Activated naive CD4-positive, alpha-beta T cell treated with anti-CD3 and anti-CD28 coated beads, Interleukin-2, amount 10 ng/mL, durations not matched to agents 7 days and 5 days (primary cell): Measurements from ENCODE around the gene ABCB8.
A peak's percentile ranks its signal among the peaks of the same experiment; 100 is the strongest.

ENCODE experiments used
- CTCF ChIA-PET: fragments of 350-600 bp; sonication (Branson Sonifier 250); formaldehyde crosslinking; loops from one replicate; lab custom pipeline; 2021; ENCODE audit warnings: antibody characterized with exemption; lab: Charles Lee
- DNase-seq: peaks from one replicate; pipeline ENCODE4 v3.0.0-alpha.2; 2020
- H3K27ac Mint-ChIP-seq: one replicate; pipeline ENCODE4 v1.8.0; 2021; ENCODE audit warnings: mild to moderate bottlenecking, moderate library complexity, mixed read lengths
- H3K27me3 Mint-ChIP-seq: one replicate; pipeline ENCODE4 v1.8.0; 2021; ENCODE audit warnings: mild to moderate bottlenecking, mixed read lengths
- H3K36me3 Mint-ChIP-seq: one replicate; pipeline ENCODE4 v1.8.0; 2021; ENCODE audit warnings: mixed read lengths
- H3K4me1 Mint-ChIP-seq: one replicate; pipeline ENCODE4 v1.8.0; 2021; ENCODE audit warnings: mixed read lengths
- H3K4me3 Mint-ChIP-seq: one replicate; pipeline ENCODE4 v1.8.0; 2021; ENCODE audit warnings: mild to moderate bottlenecking, moderate library complexity, mixed read lengths
- H3K9me3 Mint-ChIP-seq: one replicate; pipeline ENCODE4 v1.8.0; 2021; ENCODE audit warnings: mixed read lengths

ABCB8 gene

DNA sequence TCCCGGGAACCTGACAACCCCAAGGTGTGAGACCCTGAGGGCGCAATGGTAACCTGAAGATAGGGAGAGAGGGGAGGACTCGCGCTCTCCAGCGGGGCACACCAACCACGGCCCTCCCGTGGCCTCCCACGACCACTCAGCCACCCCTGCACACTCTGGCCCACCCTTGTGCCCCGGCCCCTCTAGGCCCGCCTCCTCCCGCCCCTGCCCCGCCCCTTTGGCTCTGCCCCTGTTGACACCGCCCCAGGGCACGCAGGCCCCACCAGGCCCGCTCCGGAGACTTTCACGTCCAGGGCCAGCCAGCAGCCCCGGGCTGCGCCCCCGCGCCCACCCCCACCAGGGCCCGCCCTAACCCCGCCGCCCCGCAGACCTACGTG, 14.9 kb upstream of the ABCB8 start:
- H3K9me3 Mint-ChIP-seq: no peaks in the 10 kb centered on the region
- no peak for DNase-seq
- peaks cover 92% of the 10 kb centered on the region for H3K4me1 Mint-ChIP-seq
- peak overlapping the region; percentile 98 for H3K27ac Mint-ChIP-seq
- H3K4me3 Mint-ChIP-seq: peak overlapping the region; percentile 90
- peaks cover 11% of the 10 kb centered on the region for H3K27me3 Mint-ChIP-seq
- CTCF ChIA-PET: no interaction called here
- peaks cover 31% of the 10 kb centered on the region for H3K36me3 Mint-ChIP-seq

DNA sequence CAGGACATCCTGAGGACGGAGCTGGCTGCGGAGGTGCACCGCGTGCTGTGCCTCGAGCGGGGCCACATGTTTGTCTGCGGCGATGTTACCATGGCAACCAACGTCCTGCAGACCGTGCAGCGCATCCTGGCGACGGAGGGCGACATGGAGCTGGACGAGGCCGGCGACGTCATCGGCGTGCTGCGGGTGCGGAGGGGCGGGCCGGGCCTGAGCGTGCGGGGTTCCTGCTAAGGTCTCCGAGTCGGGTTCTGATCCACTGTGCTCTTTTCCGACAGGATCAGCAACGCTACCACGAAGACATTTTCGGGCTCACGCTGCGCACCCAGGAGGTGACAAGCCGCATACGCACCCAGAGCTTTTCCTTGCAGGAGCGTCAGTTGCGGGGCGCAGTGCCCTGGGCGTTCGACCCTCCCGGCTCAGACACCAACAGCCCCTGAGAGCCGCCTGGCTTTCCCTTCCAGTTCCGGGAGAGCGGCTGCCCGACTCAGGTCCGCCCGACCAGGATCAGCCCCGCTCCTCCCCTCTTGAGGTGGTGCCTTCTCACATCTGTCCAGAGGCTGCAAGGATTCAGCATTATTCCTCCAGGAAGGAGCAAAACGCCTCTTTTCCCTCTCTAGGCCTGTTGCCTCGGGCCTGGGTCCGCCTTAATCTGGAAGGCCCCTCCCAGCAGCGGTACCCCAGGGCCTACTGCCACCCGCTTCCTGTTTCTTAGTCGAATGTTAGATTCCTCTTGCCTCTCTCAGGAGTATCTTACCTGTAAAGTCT, 14.3 kb upstream of the ABCB8 start:
- CTCF ChIA-PET: interaction anchor here (0.7 to 1.5 kb wide), 3 partner anchors 30 to 51 kb away, joined by 3 to 7 read pairs (median 5); no protein-coding TSS in a partner anchor
- H3K4me1 Mint-ChIP-seq: peaks cover 91% of the 10 kb centered on the region
- peak overlapping the region; percentile 90 for H3K4me3 Mint-ChIP-seq
- no peaks in the 10 kb centered on the region for H3K9me3 Mint-ChIP-seq
- peaks cover 31% of the 10 kb centered on the region for H3K36me3 Mint-ChIP-seq
- H3K27ac Mint-ChIP-seq: peak overlapping the region; percentile 98
- peaks cover 16% of the 10 kb centered on the region for H3K27me3 Mint-ChIP-seq
- peak; percentile 97 for DNase-seq

DNA sequence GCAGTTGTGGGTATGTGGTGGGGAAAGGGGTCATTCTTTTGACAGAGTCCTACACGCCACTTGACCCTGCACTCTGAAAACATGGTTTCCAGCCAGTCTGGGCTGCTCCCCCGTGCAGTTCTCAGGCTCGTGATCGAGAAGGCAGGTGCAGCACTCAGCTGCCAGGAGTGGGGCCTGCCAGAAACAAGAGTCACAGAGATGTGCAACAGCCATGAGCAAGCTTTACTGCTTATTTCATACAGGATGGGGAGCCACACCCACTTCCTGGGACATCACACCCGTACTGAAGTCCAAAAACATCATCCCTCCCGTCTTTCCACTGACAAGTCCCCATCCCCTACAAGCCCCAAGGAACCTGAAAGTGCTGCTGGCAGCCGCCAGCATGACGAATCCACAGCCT, 13.3 kb upstream of the ABCB8 start:
- Mint-ChIP-seq H3K27ac (peak overlapping the region; percentile 98), H3K4me1 (peaks cover 92% of the 10 kb centered on the region), H3K9me3 (no peaks in the 10 kb centered on the region), H3K4me3 (peak overlapping the region; percentile 90), H3K36me3 (peaks cover 29% of the 10 kb centered on the region), H3K27me3 (peaks cover 27% of the 10 kb centered on the region)
- peak; percentile 68 for DNase-seq
- CTCF ChIA-PET: interaction anchor here (0.6 to 2.2 kb wide), 7 partner anchors 14 to 666 kb away, joined by 3 to 9 read pairs (median 4); partner anchors contain the start of gene ABCB8

DNA sequence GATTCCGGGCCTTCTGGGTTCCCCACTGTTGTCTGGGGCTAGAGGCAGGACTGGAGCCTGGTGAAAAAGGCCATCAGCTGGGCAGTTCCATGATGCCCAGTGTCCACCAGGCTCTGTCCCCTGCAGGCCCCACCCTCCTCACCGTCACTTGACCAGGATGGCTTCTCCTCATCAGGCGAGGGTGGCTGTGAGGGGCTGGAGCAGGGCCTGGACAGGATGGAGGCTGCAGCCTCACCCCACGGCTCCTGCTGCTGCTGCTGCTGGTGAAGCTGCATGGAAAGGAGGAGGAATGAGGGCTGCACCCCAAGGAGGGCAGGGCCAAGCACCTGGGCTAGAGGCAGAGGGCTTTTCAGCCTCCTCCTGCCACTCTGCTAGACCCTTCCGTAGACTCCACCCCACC, 12.3 kb upstream of the ABCB8 start:
- H3K4me3 Mint-ChIP-seq: no peak overlapping the region
- no peak for DNase-seq
- peaks cover 26% of the 10 kb centered on the region for H3K36me3 Mint-ChIP-seq
- CTCF ChIA-PET: interaction anchor here (1.1 to 4.6 kb wide), 5 partner anchors 13 to 55 kb away, joined by 3 to 47 read pairs (median 9); partner anchors contain the start of gene ABCB8
- H3K27ac Mint-ChIP-seq: peak overlapping the region; percentile 98
- H3K4me1 Mint-ChIP-seq: peaks cover 87% of the 10 kb centered on the region
- H3K9me3 Mint-ChIP-seq: no peaks in the 10 kb centered on the region
- H3K27me3 Mint-ChIP-seq: peaks cover 37% of the 10 kb centered on the region

DNA sequence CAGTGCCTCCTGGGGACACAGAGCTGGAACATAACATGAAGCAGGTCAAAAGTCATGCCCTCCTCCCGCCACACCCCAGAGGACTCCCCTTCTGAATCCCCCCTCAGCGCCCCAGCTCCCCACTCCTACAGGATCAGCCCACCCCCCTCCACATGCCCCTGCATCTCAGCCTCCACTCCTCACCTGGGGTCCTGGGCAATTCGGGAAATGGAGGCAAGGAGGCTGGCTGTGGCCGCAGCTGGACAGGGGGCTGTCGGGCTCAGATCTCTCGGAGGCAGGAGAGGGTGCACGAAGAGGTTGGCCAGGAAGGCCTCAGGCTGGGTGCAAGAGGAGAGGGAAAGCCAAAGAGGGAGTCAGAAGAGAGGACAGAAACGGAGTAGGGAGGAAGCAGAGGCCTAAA, 11.7 kb upstream of the ABCB8 start:
- H3K36me3 Mint-ChIP-seq: peaks cover 24% of the 10 kb centered on the region
- no peak for DNase-seq
- CTCF ChIA-PET: interaction anchor here (1.1 to 4.6 kb wide), 6 partner anchors 7 to 55 kb away, joined by 3 to 47 read pairs (median 18); partner anchors contain the start of gene ABCB8
- H3K4me1 Mint-ChIP-seq: peaks cover 83% of the 10 kb centered on the region
- H3K27ac Mint-ChIP-seq: peak overlapping the region; percentile 4
- H3K27me3 Mint-ChIP-seq: peaks cover 42% of the 10 kb centered on the region
- no peaks in the 10 kb centered on the region for H3K9me3 Mint-ChIP-seq
- H3K4me3 Mint-ChIP-seq: no peak overlapping the region

DNA sequence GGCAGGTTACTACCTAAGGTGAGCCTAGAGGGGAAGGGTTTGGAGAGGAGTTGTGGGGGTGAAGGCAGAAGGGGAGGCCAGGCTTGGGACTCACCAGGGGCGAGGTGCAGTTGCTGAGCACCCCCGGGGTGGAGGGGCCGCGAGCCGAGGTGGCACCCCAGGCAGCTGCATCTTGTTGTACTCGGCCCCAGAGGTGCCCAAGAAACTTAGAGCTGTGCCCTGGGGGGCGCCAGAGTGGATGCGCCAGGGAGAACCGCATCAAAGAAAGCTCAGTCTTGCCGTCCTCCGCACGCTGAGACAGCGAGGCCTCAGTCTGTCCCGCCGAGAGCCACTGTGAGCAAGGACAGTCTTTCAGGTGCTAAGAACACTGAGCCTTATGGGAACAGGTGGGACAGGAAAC, 11.3 kb upstream of the ABCB8 start:
- CTCF ChIA-PET: interaction anchor here (1.1 to 4.6 kb wide), 7 partner anchors 8 to 56 kb away, joined by 3 to 47 read pairs (median 10); partner anchors contain the start of gene ABCB8
- no peak for DNase-seq
- peaks cover 79% of the 10 kb centered on the region for H3K4me1 Mint-ChIP-seq
- peaks cover 21% of the 10 kb centered on the region for H3K36me3 Mint-ChIP-seq
- peaks cover 47% of the 10 kb centered on the region for H3K27me3 Mint-ChIP-seq
- H3K4me3 Mint-ChIP-seq: peak overlapping the region; percentile 74
- peak overlapping the region; percentile 68 for H3K27ac Mint-ChIP-seq
- no peaks in the 10 kb centered on the region for H3K9me3 Mint-ChIP-seq

DNA sequence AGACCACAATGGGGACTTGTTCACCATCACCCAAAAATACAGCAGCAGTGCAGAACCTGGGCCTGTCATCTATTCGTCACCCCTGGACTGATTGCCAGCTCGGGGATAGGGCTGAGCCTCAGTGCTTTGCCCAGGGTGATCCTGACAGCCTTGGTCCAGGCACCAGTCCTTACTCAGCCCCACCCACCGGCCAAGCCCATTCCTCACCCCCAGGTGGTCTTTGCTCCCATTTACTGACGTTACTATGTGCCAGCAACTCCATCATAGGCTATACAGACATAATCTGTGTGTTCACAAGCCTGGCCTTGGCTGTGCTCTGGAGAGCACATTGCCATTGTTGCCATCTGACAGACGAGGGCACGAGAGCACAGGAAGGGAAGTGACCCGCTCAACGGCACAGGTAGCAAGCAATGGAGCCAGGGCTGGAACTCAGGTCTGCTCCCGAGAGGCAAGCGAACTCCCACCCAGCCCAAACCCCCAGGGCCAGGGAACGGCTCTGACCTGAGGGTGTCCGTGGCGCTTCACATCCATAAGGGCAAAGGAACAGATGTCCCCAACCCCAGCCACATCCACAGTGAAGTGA, 10.8 kb upstream of the ABCB8 start:
- Mint-ChIP-seq H3K36me3 (peaks cover 18% of the 10 kb centered on the region), H3K27me3 (peaks cover 48% of the 10 kb centered on the region), H3K9me3 (no peaks in the 10 kb centered on the region), H3K27ac (peak overlapping the region; percentile 68), H3K4me1 (peaks cover 73% of the 10 kb centered on the region), H3K4me3 (peak overlapping the region; percentile 74)
- CTCF ChIA-PET: interaction anchor here (0.8 to 4.6 kb wide), 14 partner anchors 8 to 100 kb away, joined by 3 to 47 read pairs (median 4); partner anchors contain the start of genes ABCB8 and NOS3
- no peak for DNase-seq

DNA sequence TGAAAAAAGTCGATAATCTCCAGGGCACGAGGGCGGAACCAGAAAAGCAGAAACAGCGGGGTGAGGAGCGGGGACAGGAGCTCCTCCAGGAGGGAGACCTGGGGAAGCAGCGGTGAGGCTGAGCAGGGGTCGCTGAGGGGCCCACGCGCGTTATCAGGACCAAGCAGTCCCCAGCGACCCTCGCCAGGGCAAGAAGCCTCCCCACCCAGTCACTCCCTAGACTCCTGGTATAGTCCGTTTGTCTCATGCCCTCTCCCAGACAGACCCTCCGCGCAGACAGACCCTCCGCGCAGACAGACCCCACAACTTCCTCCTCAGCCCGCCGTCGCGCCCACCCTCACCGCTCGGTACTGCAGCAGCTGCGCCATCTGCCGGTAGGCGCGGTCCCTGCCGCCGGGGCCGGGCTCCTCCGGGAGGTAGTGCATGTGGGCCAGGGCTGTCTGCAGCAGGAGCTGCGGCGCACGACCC, 10.3 kb upstream of the ABCB8 start:
- H3K4me3 Mint-ChIP-seq: peak overlapping the region; percentile 74
- CTCF ChIA-PET: interaction anchor here (0.6 to 4.6 kb wide), 27 partner anchors 9 to 372 kb away, joined by 3 to 47 read pairs (median 4); partner anchors contain the start of genes ABCB8 and NOS3
- DNase-seq: peak; percentile 86
- peak overlapping the region; percentile 68 for H3K27ac Mint-ChIP-seq
- peaks cover 51% of the 10 kb centered on the region for H3K27me3 Mint-ChIP-seq
- no peaks in the 10 kb centered on the region for H3K9me3 Mint-ChIP-seq
- H3K36me3 Mint-ChIP-seq: peaks cover 14% of the 10 kb centered on the region
- H3K4me1 Mint-ChIP-seq: peaks cover 68% of the 10 kb centered on the region

DNA sequence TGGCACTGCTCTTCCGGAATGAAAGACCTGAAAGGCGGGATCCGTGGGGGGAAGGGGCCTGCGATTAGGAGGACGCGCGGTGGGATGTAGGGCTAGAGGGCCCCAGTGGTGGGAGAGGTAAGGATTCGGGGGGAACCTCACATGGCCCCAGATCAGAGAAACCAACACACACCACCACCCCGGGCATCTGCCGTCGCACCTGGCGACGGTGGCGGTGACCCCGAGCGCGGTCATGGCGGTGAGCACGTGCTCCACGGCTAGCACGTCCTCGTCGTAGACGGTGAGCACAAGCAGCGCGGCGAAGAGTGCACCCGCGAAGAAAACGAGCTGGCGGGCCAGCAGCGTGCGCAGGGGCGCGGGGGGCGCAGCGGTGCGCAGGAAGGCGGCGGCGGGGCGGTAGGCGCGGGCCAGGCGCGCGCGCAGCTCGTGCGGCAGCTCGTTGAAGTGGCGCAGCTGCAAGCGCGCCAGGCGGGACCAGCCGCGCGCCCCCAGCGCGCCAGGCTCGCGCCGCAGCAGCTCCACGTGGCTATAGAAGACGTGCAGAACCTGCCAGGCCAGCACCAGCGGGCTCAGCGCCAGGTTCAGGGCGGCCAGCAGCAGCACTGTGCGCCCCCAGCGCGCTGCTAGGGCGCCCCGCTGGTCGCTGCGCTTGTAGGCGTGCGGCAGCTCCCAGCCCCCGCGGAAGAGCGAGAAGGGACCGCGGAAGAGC, 9.7 kb upstream of the ABCB8 start:
- peaks cover 14% of the 10 kb centered on the region for H3K36me3 Mint-ChIP-seq
- H3K27ac Mint-ChIP-seq: peak overlapping the region; percentile 68
- H3K9me3 Mint-ChIP-seq: no peaks in the 10 kb centered on the region
- DNase-seq: peak; percentile 61
- CTCF ChIA-PET: interaction anchor here (0.6 to 4.6 kb wide), 29 partner anchors 9 to 372 kb away, joined by 3 to 47 read pairs (median 4); partner anchors contain the start of genes ABCB8 and NOS3
- peaks cover 64% of the 10 kb centered on the region for H3K4me1 Mint-ChIP-seq
- H3K27me3 Mint-ChIP-seq: peaks cover 57% of the 10 kb centered on the region
- H3K4me3 Mint-ChIP-seq: peak overlapping the region; percentile 74

DNA sequence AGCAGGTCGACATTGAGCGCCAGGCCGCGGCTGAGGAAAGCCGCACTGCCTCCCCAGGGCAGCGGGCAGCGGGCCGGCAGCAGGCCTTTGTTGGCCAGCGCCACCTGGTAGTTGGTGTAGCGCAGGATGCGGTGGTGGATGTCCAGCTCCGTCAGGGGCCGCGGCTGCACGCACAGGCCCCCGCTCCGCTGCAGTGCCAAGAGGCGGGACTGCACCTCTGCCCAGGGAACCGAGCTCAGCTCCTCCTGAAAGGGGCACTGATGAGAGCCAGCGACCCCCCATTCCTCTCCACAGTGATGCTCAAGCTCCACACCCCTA, 9.2 kb upstream of the ABCB8 start:
- Mint-ChIP-seq H3K4me1 (peaks cover 59% of the 10 kb centered on the region), H3K4me3 (peak overlapping the region; percentile 12), H3K27me3 (peaks cover 62% of the 10 kb centered on the region), H3K36me3 (peaks cover 14% of the 10 kb centered on the region), H3K9me3 (no peaks in the 10 kb centered on the region), H3K27ac (no peak overlapping the region)
- DNase-seq: no peak
- CTCF ChIA-PET: interaction anchor here (0.8 to 4.6 kb wide), 22 partner anchors 9 to 90 kb away, joined by 3 to 47 read pairs (median 4); partner anchors contain the start of gene ABCB8

DNA sequence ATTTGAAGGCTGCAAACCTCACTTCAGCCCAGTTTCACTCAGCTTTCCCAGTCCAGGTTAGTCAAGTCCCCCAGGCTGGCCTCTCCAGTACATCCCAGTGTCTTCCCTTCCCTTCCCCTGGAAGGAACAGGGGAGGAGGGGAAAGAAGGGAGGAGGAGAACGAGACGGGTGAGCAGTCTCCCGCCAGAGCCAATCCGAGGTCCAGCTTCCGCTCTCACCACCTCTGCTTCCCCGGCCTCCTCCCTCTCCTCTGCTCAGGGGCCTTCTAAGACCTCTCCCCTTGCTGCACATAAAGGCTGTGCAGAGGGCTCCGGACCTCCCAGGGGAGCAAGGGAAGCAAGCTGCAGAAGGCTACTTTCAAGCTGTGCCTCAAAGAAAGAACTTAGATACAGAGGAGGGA, 8.0 kb upstream of the ABCB8 start:
- Mint-ChIP-seq H3K4me3 (no peak overlapping the region), H3K9me3 (no peaks in the 10 kb centered on the region), H3K36me3 (peaks cover 7% of the 10 kb centered on the region), H3K4me1 (peaks cover 47% of the 10 kb centered on the region), H3K27ac (no peak overlapping the region), H3K27me3 (peaks cover 68% of the 10 kb centered on the region)
- DNase-seq: no peak
- CTCF ChIA-PET: interaction anchor here (0.8 to 4.6 kb wide), 4 partner anchors 9 to 59 kb away, joined by 4 to 47 read pairs (median 20); no protein-coding TSS in a partner anchor

DNA sequence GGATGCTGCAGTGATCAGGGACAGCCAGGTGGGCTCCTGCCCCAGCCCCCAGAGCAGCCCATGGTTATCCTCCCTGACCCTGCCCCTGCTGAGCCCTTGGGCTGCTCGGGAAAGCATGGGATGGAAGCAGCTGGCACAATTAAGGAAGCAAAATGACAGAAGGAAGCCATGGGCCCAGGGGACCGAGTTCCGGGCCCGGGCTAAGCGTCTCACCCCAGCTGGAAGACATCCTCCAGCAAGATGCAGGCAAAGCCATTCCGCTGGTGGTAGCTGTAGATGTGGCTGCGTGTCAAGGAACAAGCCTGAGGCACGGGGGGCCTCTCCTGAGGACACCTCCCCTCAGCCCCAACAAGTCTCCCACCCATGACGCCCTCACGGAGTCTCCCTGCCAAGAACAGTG, 5.0 kb upstream of the ABCB8 start:
- no peak overlapping the region for H3K4me3 Mint-ChIP-seq
- H3K27ac Mint-ChIP-seq: no peak overlapping the region
- no peak for DNase-seq
- peaks cover 31% of the 10 kb centered on the region for H3K4me1 Mint-ChIP-seq
- H3K36me3 Mint-ChIP-seq: peaks cover 1% of the 10 kb centered on the region
- no peaks in the 10 kb centered on the region for H3K9me3 Mint-ChIP-seq
- peaks cover 74% of the 10 kb centered on the region for H3K27me3 Mint-ChIP-seq
- CTCF ChIA-PET: no interaction called here

DNA sequence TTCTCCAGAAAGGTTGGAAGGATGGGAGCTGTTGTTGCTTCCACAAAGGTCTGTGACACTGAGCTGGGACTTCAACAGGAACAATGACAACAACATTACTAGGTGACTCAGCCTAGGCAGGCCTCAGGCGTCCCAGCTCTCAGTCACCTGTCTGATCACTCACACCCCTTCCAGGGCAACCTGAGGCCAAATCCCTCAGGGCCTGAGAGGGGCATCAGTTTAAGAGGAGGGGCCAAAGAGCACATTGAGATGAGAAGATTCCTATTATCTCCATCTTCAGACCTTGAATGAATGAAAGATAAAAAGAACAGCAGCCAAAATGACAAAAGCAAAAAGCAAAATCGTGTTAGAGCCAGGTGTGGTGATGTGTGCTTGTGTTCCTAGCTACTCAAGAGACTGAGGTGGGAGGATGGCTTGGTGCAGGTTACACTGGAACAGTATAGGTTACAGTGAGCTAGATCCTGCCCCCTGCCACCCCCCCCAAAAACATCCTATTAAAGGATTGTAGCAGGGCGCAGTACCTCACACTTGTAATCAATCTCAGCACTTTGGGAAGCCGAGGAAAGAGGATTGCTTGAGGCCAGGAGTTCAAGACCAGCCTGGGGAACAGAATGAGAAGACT, 3.7 kb upstream of the ABCB8 start, which contains the start of gene ATG9B:
Gene ATG9B, minus strand, starts transcription at position 60 of the 622 bp plus-strand sequence. CDS start 71 bp downstream, outside the sequence.
- CTCF ChIA-PET: interaction anchor here (1.1 kb wide), 1 partner anchor 62 kb away, joined by 3 read pairs; no protein-coding TSS in a partner anchor

More for the DNA sequence above, 3.7 kb upstream of the ABCB8 start, which contains the start of gene ATG9B:
- Mint-ChIP-seq H3K9me3 (no peaks in the 10 kb centered on the region), H3K4me3 (no peak within 1 kb of the TSS), H3K27ac (no peak within 1 kb of the TSS), H3K4me1 (peaks cover 31% of the 10 kb centered on the region), H3K36me3 (peaks cover 4% of the 10 kb centered on the region), H3K27me3 (peaks cover 60% of the 10 kb centered on the region)
- DNase-seq: no peak
